Left lung (tissue), 10 donors: ENCODE measurements around the gene SPACA1. TPM values are rescaled to one million over a fixed set of nuclear protein-coding genes. Genes with fewer than 3 reads are reported as not detected.

ENCODE experiments used
- ATAC-seq: fragments of 200-7000 bp; cut with Tn5 transposase; one replicate; pipeline ENCODE4 v1.9.1; 2020; ENCODE audit warnings: moderate library complexity
- DNase-seq, 4 donors: peaks; one replicate each; pipeline ENCODE4 v3.0.0-alpha.2; 2013 to 2020
- H3K27ac ChIP-seq, 2 donors: fragments of 200-600 bp; sonication (generic) in 1 of 2; one replicate each; pipeline versions ENCODE4 v1.5.0 to v1.8.0; 2020 to 2021
- H3K27me3 ChIP-seq, 2 donors: fragments of 200-600 bp; sonication (generic) in 1 of 2; one replicate each; pipeline versions ENCODE4 v1.5.0 to v1.8.0; 2020 to 2021
- H3K36me3 ChIP-seq, 2 donors: fragments of 200-600 bp; sonication (generic) in 1 of 2; one replicate each; pipeline versions ENCODE4 v1.5.0 to v1.8.0; 2020 to 2021
- H3K4me1 ChIP-seq, 2 donors: fragments of 200-600 bp; one replicate each; pipeline ENCODE4 v1.8.0; 2021
- H3K4me3 ChIP-seq, 2 donors: fragments of 200-600 bp; sonication (generic) in 1 of 2; one replicate each; pipeline versions ENCODE4 v1.5.0 to v1.8.0; 2020 to 2021; ENCODE audit warnings: mild to moderate bottlenecking in 1 of 2
- H3K9me3 ChIP-seq, 2 donors: fragments of 200-600 bp; sonication (generic) in 1 of 2; one replicate each; pipeline versions ENCODE4 v1.5.0 to v1.8.0; 2020 to 2021
- CTCF ChIP-seq, 2 donors: fragments of 200-600 bp; sonication (generic) in 1 of 2; IDR thresholded peaks; one replicate each; pipeline versions ENCODE4 v1.5.0 to v1.8.0; 2021; ENCODE audit warnings: antibody characterized with exemption in 2 of 2
- intact Hi-C, 2 donors: fragments of 100-400 bp; cut with DNase I; formaldehyde crosslinking; loops; one replicate each; pipeline versions ENCODE4 v1.11.2 to v1.14.2; 2022
- polyA plus RNA-seq, 6 donors: library from polyadenylated mRNA; unstranded; fragments of 120-200 nt; gene quantifications; one replicate each; pipeline ENCODE4 v1.2.1, GENCODE V29; 2013; ENCODE audit not compliant: insufficient read length in 6 of 6
- total RNA-seq, 2 donors: library from RNA; stranded (reverse); fragmentation: NEBNext Ultra II Directional; extraction: Animal tissue kit (Norgen Biotek cat#: 25700); gene quantifications; one replicate each; pipeline ENCODE4 v1.2.1, GENCODE V29; 2021
- donor health status: DM: no; HTN: yes; CAD: no.
- donor health status: DM: no; HTN: no; CAD: no.

SPACA1 gene
- total and polyA plus RNA-seq, 8 donors = not detected

- intact Hi-C loops = no loop called here
- no peak overlapping the region for H3K4me3 ChIP-seq
- ATAC-seq (no peak), DNase-seq (no peak)
- H3K4me1 ChIP-seq = no peaks in the 10 kb centered on the region
- H3K36me3 ChIP-seq = no peaks in the 10 kb centered on the region
- no peak for TF ChIP-seq CTCF (IDR thresholded peaks at IDR 0.05)
- no peak overlapping the region for H3K27ac ChIP-seq
- H3K9me3 ChIP-seq = no peaks in the 10 kb centered on the region
- no peaks in the 10 kb centered on the region for H3K27me3 ChIP-seq
Observed at GRCh38 chr6:88077305-88077704, 29.7 kb downstream of the SPACA1 start.

DNA sequence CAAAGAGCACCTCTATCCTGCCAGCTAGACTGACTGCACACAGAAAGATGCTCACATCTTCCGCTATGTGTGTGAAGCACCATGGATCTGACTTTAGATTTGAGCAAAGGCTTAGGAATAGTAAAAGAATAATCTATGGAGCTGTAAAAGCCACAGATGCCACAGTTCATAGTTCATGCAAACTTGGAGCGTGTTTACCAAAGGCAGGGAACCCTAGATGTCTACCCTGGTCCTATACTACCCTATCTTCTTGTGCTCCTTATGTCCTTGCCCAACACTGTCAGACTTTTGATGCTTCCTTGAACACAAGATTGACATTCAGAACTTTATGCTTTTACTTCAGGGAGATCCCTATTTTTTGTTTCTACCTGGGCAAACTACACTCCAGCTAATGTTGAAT is 39.2 kb downstream of the SPACA1 start:
- H3K36me3 ChIP-seq = no peaks in the 10 kb centered on the region
- intact Hi-C loops = no loop called here
- no peaks in the 10 kb centered on the region for H3K27me3 ChIP-seq
- H3K4me1 ChIP-seq = no peaks in the 10 kb centered on the region
- H3K27ac ChIP-seq = no peak overlapping the region
- no peak for DNase-seq
- TF ChIP-seq CTCF (IDR thresholded peaks at IDR 0.05) = no peak
- no peak for ATAC-seq
- H3K4me3 ChIP-seq = no peak overlapping the region
- H3K9me3 ChIP-seq = no peaks in the 10 kb centered on the region

- DNase-seq (no peak), ATAC-seq (no peak)
- Histone ChIP-seq H3K36me3 (no peaks in the 10 kb centered on the region), H3K27ac (no peak overlapping the region), H3K27me3 (no peaks in the 10 kb centered on the region), H3K4me1 (no peaks in the 10 kb centered on the region), H3K4me3 (no peak overlapping the region), H3K9me3 (no peaks in the 10 kb centered on the region)
- TF ChIP-seq CTCF (IDR thresholded peaks at IDR 0.05) = no peak
- intact Hi-C loops = no loop called here
Observed at GRCh38 chr6:88089708-88090107, 42.1 kb downstream of the SPACA1 start.

GRCh38 chr6:88105741-88106340 is 58.2 kb downstream of the SPACA1 start:
- no peak for TF ChIP-seq CTCF (IDR thresholded peaks at IDR 0.05)
- DNase-seq (no peak), ATAC-seq (peak; percentile 88)
- Histone ChIP-seq H3K4me3 (no peak overlapping the region), H3K4me1 (no peaks in the 10 kb centered on the region), H3K27ac (no peak overlapping the region), H3K9me3 (no peaks in the 10 kb centered on the region), H3K27me3 (no peaks in the 10 kb centered on the region), H3K36me3 (no peaks in the 10 kb centered on the region)
- intact Hi-C loops = no loop called here

GRCh38 chr6:88107241-88107640 is 59.6 kb downstream of the SPACA1 start:
- TF ChIP-seq CTCF (IDR thresholded peaks at IDR 0.05) = no peak
- Histone ChIP-seq H3K27ac (no peak overlapping the region), H3K36me3 (no peaks in the 10 kb centered on the region), H3K27me3 (no peaks in the 10 kb centered on the region), H3K4me3 (no peak overlapping the region), H3K9me3 (no peaks in the 10 kb centered on the region), H3K4me1 (no peaks in the 10 kb centered on the region)
- ATAC-seq (no peak), DNase-seq (no peak)
- intact Hi-C loops = no loop called here
